GM21515 (cell line): Measurements from ENCODE around the gene ANKRD33B.
"Not testable (repeated sequence)": the region's sequence is repeated elsewhere in the genome, so short reads cannot be mapped to it uniquely, and the experiment has no call there.

Source experiments
- ATAC-seq: cut with Tn5 transposase; IDR thresholded peaks from one replicate; pipeline ENCODE4 v1.9.1; 2021; ENCODE audit not compliant: unreplicated experiment

ANKRD33B gene

DNA sequence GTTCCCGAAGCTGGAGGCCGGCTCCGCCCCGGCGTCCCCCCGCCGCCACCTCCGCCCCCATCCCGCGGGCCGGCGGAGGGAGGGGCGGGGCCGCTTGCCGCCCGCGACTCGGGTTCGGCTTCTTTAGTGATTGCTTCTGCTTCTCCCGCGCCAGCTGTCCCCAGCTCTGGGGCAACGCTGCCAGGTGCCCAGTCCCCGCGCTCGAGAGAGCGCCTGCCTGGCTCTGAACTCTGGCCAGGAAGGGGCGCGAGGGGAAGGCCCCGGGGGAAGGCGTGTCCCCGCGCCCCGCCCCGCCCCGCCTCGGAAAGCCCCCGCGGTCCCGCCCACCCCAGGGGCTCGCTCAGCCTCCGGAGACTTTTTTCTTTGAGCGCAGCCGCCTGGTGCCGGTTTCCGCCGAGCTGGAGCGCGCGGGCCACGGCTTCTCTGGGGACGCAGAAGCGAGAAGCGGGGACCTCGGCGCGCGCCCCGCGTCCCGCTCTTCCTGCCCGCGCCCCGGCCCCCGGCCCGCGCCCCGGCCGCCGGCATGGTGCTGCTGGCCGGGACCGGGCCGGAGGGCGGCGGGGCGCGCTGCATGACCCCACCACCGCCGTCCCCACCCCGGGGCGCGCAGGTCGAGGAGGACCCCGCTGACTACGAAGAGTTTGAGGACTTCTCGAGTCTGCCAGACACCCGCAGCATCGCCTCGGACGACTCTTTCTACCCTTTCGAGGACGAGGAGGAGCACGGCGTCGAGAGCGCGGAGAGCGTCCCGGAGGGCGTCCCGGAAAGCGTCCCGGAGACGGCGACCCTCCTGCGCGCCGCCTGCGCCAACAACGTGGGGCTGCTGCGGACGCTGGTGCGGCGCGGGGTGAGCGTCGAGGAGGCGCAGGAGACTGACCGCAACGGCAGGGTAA lies at the start of gene ANKRD33B:
ANKRD33B (plus strand) TSS at position 126 of the 893 bp plus-strand sequence; CDS start at position 524, 398 bp downstream.
- peak; percentile 51 for ATAC-seq

GRCh38 chr5:10514572-10514971 lies 49.3 kb upstream of the ANKRD33B start:
- not testable (repeated sequence) for ATAC-seq

DNA sequence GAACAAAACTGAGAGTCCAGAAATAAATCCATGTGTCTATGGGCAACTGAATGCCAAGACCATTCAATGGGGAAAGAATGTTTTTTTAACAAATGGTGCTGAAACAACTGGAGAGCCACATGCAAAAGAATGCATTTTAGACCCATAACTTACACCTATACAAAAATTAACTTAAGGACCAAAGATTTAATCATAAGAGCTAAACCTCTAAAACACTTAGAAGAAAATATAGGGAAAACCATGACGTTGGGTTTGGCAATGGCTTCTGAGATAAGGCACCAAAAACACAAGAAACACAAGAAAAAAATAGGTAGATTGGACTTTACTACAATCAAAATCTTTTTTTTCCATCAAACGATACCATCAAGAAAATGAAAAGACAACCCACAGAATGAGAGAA lies 48.4 kb upstream of the ANKRD33B start:
- ATAC-seq = no peak

DNA sequence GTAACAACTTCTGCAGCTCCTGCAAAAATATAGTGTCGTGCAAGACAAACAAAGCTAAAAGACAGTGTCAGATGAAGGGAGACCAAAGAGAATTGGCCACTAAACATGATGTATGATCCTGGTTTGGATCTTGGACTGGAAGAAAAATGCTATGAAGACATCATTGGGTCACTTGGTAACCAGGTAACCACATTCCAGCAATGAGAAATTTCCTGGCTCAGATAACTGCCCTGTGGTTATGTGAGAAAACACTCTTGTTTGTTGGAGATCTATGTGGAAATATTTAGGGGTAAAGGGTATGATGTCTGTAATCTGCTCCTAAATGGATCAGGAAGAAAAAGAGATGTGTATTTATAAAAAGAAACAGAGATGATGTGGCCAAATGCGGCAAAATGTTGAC lies 45.5 kb upstream of the ANKRD33B start:
- ATAC-seq = no peak

- no peak for ATAC-seq
These were observed 44.1 kb upstream of the ANKRD33B start for GRCh38 chr5:10519729-10520128.

- ATAC-seq = no peak
These were observed 43.2 kb upstream of the ANKRD33B start for GRCh38 chr5:10520706-10521105.

DNA sequence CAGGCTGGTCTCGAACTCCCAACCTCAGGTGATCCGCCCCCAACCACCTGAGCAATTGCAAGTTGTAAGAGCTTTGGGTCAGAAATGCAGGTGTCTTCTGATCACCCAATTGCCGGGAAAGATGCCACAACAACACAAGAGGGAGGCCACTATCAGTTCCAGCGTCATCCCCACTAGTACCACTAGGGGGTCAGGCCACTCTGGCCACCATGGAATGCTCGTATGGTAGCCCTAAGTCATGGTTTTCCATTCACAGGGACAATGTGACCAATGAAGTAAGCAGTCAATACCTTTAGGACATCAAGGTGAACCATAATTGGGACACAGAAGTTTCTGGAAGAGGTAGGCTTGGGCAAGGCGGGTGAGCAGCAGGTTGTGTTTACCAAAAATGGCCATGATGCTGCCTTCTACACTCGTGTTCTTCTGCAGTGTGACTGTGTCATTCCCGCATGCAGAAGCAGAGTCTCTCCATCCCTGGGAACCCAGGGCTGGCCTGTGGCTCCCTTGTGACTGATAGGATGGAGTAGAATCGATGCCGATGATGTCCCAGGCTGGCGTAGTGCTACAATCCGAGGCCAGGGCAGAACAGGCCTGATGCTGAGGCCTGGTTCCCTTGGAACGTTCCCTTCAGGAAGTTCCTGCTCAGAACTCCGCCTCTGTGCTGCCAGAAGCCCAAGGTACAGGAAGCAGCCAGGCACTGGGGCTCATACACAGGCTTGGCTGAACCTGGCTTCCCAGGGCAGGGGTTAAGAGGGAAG lies 42.2 kb upstream of the ANKRD33B start:
- no peak for ATAC-seq

DNA sequence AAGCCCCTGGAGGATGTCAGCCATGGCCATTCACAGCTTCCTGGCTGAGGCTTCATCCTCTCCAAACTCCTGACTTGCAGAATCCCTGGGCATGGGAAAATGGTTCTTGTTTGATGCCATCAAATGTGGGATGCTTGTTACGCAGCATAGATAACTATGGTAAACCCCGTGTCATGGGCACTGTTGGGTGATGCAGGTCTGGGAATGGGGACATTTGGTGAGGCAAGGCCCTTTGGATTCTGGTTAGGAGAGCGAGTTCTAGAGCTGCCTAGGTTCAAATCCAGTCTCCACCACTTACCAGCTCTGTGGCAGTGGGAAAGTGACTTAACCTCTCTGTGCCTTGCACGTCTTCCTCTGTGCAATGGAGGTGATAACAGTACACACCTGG lies 41.7 kb upstream of the ANKRD33B start:
- no peak for ATAC-seq

DNA sequence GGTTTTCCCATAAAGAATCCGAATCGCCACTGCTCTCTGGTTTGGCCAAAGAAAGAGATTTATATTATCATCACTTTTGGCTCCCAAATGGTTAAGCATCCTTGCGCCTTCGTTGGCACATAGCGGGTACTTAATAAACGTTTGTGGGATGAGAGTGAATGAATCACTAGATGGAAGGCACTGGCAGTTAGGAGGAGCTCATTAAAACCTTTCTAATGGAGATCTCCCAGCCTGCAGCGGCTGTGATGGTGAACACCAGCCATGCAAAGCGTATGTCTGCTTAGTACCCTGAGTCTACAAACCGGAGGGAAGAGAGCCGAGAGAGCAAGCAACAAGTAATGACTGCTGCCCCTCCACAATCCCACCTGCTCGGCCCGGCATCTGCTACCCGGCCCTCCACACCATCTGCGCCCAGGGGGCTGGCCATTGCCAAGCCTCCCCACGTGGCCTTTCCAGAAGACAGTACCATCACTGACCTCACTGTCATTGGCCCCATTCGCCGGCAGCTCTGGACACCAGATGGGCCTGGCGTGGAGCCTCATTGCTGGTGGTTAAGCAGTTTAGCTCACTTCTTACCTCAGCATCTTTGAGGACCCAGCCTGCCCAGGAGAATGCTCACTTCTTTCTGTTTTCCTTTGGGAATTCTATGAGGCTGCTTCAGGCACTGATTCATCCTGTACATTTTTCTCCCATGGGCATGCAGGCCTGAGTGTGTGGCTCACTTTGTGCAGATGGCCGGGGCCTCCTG lies 39.3 kb upstream of the ANKRD33B start:
- no peak for ATAC-seq

- ATAC-seq = no peak
These were observed 38.8 kb upstream of the ANKRD33B start for GRCh38 chr5:10525124-10525495.

GRCh38 chr5:10527281-10527950 lies 36.5 kb upstream of the ANKRD33B start:
- ATAC-seq = no peak

- ATAC-seq = no peak
These were observed 35.6 kb upstream of the ANKRD33B start for GRCh38 chr5:10528056-10528816.

- no peak for ATAC-seq
These were observed 35.0 kb upstream of the ANKRD33B start for GRCh38 chr5:10528827-10529226.

DNA sequence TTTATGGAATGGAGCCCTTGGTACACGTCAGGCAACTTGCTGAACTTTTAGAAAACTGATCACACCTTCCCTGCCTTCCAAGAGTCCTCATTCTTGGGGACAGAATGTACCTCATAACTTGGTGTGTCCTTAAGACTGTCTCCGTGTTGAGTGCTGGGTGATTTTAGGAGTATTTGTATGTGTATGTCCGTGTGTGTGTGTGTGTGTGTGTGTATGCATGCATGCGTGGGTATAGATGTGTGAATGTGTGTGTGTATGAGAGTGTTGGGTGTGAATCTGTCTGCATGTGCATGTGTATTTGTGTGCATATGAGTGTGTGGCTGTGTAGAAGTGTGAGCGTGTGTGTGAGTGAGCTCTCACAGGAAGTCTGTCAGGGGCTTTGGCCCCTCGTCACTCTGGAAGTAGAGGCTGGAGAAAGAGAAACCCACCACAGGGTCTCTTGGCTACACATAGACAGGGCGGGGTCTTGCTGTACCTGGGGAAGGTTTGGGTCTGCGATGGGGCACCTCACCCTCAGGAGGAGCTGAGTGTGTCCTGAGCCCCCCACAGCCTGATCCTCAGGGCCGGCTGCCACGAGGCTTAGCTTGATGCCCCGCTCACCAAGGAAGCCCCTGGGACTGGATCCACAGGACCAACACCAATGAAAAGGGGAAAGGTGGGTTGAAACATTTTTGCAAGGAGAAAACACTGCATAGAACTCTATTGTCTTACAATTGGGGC lies 33.1 kb upstream of the ANKRD33B start:
- no peak for ATAC-seq

DNA sequence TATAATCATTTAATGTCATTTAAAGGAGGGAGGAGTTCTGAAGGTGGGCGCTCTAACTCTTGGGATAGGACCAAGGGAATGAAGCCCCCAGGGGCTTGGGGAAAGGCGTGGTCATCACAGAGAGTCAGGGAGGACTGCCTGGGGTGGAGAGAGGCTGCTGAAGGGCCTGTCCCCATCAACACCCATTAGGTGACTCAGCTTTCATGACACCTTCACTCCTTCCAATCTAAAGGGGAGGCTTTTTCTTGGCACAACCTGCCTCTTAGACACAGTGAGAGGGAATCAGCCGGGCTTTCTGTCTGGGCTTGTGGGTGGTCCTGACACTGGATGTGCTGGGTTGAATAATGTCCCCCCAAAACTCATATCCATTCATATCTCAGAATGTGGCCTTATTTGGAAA lies 31.4 kb upstream of the ANKRD33B start:
- ATAC-seq = no peak

DNA sequence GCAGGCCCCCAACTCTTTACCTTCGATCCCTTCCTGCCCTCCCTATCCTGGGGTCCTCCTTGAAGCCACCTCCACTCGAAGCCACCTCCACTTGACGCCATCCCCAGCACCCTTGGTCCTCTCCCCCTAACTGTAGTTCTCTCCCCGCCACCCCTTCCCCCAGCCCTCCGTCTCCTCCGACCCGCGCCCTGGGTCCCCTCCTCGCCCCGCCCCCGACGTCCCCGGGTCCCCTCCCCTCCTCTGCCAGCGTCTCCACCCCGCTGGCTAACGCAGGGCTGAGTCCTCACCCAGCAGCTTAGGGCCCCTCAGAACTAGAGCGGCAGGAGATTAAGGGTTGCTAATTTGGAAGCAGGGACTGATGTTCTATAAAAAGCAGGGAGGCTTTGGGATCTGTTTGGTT lies 30.6 kb upstream of the ANKRD33B start:
- ATAC-seq = no peak

DNA sequence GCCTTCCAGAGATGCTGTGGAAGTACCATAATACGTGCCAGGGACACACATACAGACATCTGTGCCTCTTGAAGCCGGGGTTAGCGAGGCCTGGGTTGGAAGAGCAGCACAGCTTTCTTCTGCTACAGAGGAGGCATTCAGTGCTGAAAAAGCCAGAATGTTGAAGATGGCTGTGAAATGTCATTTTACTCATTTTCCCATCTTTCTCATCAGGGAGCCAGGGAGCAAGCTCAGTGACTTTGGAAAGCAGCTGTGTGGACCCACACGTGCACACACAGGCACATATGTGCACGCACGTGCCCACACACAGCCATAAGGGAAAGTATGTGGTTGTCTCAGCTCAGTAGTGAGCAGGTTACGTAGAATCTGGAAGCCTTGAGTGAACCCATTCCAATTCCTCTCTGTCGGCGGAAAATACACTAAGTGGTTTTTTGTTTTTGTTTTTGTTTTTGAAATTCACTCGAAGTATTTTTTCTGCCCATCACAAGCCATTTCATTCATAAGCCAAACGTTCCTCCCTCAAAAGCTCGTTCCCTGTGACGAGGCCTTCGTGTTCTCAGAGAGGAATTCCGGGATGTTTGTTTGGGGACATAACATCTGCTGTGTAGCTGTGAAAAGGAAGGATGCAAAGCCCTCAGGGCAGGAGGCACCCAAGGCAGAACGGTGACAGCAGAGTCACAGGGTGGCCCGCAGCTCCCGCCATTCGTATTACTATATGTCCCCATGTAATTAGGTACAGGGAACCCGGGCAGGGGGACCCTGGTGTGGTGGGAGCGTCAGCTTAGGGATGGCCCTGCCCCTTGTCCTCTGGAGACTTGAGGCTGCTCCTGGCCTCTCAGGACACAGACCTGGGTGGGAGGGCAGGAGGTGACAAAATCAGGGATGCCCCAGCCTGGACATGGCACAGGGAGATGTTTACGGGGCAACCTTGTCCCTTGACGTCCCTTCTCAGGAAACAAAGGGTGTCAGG lies 29.0 kb upstream of the ANKRD33B start:
- no peak for ATAC-seq

- no peak for ATAC-seq
These were observed 27.4 kb upstream of the ANKRD33B start for GRCh38 chr5:10536511-10536910.
